ENCODE measurements around the gene DHTKD1. TPM values are rescaled to one million over a fixed set of nuclear protein-coding genes. Genes with fewer than 3 reads are reported as not detected.

Gene DHTKD1
- total and polyA plus RNA-seq, 2 experiments from 2014 or later, result 20.2 to 63.9 TPM

DNA sequence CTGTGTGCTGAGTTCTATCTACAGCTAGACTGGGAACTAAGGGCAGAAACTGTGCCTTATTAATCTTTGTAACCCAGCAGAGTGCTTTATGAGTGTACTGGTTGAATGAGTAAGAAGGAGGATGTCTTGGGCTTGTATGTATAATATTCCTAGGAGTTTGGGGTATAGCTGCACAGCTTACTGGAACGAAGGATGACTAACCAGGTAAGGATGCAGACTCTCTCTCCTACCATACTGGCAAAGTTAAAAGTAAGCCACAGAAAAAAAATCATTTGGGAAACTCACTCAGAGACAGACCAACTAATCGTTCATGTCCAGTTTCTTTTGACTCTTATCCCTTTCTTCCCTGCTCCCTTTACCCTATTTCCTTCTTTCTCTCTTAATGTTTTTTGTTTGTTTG is 1.4 kb upstream of the DHTKD1 start:
- Histone ChIP-seq H2AFZ (peak overlapping the region; percentile 94), H3K27me3 (ENCODE audit: insufficient read depth) (no peaks in the 10 kb centered on the region), H4K20me1 (replicated peaks; ENCODE audit: insufficient read depth) (0 out of 2 replicates have a peak, but pooled peaks cover 4% of the 10 kb centered on the region), H3K79me2 (replicated peaks; ENCODE audit: insufficient read depth) (peaks cover 34% of the 10 kb centered on the region), H3K4me3 (no peak overlapping the region), H3F3A (replicated peaks; ENCODE audit: low read depth) (no peaks in the 10 kb centered on the region), H3K4me1 (ENCODE audit: insufficient read depth) (peaks cover 12% of the 10 kb centered on the region), H3K36me3 (ENCODE audit: insufficient read depth) (no peaks in the 10 kb centered on the region), H3K27ac (ENCODE audit: low read depth) (peak overlapping the region; percentile 89; the same call in 1 of the 2 replicates), H3K9me2 (ENCODE audit: insufficient read depth) (no peaks in the 10 kb centered on the region), H3K4me2 (no peak overlapping the region)
- no peak for TF ChIP-seq STAT1 (IDR thresholded peaks at IDR 0.05; ENCODE audit: unreplicated experiment)
- TF ChIP-seq, protein P1, sequence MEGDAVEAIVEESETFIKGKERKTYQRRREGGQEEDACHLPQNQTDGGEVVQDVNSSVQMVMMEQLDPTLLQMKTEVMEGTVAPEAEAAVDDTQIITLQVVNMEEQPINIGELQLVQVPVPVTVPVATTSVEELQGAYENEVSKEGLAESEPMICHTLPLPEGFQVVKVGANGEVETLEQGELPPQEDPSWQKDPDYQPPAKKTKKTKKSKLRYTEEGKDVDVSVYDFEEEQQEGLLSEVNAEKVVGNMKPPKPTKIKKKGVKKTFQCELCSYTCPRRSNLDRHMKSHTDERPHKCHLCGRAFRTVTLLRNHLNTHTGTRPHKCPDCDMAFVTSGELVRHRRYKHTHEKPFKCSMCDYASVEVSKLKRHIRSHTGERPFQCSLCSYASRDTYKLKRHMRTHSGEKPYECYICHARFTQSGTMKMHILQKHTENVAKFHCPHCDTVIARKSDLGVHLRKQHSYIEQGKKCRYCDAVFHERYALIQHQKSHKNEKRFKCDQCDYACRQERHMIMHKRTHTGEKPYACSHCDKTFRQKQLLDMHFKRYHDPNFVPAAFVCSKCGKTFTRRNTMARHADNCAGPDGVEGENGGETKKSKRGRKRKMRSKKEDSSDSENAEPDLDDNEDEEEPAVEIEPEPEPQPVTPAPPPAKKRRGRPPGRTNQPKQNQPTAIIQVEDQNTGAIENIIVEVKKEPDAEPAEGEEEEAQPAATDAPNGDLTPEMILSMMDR (conservative IDR thresholded peaks at IDR 0.05; ENCODE audit: low read depth in 2 of 2), result no peak
- no peak for TF ChIP-seq EZH2 (IDR thresholded peaks at IDR 0.05; ENCODE audit: low read depth, unreplicated experiment)
- TF ChIP-seq JUNB (IDR thresholded peaks at IDR 0.05; ENCODE audit: unreplicated experiment), result no peak
- no peak for TF ChIP-seq ZNF331 (CRISPR knock-in tag; IDR thresholded peaks at IDR 0.05; ENCODE audit: low read depth)
- TF ChIP-seq EZH2phosphoT487 (IDR thresholded peaks at IDR 0.05; ENCODE audit: unreplicated experiment), result no peak
- TF ChIP-seq NANOG (IDR thresholded peaks at IDR 0.05; ENCODE audit: borderline replicate concordance), result no peak
- TF ChIP-seq ZNF114 (CRISPR knock-in tag; IDR thresholded peaks at IDR 0.05), result no peak
- no peak for TF ChIP-seq POLR2AphosphoS5 (IDR thresholded peaks at IDR 0.05; ENCODE audit: low read depth)
- TF ChIP-seq CREB1 (CRISPR knock-in tag; IDR thresholded peaks at IDR 0.05; ENCODE audit: low read depth), result no peak
- TF ChIP-seq, protein P2, sequence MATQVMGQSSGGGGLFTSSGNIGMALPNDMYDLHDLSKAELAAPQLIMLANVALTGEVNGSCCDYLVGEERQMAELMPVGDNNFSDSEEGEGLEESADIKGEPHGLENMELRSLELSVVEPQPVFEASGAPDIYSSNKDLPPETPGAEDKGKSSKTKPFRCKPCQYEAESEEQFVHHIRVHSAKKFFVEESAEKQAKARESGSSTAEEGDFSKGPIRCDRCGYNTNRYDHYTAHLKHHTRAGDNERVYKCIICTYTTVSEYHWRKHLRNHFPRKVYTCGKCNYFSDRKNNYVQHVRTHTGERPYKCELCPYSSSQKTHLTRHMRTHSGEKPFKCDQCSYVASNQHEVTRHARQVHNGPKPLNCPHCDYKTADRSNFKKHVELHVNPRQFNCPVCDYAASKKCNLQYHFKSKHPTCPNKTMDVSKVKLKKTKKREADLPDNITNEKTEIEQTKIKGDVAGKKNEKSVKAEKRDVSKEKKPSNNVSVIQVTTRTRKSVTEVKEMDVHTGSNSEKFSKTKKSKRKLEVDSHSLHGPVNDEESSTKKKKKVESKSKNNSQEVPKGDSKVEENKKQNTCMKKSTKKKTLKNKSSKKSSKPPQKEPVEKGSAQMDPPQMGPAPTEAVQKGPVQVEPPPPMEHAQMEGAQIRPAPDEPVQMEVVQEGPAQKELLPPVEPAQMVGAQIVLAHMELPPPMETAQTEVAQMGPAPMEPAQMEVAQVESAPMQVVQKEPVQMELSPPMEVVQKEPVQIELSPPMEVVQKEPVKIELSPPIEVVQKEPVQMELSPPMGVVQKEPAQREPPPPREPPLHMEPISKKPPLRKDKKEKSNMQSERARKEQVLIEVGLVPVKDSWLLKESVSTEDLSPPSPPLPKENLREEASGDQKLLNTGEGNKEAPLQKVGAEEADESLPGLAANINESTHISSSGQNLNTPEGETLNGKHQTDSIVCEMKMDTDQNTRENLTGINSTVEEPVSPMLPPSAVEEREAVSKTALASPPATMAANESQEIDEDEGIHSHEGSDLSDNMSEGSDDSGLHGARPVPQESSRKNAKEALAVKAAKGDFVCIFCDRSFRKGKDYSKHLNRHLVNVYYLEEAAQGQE (IDR thresholded peaks at IDR 0.05; ENCODE audit: unreplicated experiment), result no peak
- TF ChIP-seq, protein P3, sequence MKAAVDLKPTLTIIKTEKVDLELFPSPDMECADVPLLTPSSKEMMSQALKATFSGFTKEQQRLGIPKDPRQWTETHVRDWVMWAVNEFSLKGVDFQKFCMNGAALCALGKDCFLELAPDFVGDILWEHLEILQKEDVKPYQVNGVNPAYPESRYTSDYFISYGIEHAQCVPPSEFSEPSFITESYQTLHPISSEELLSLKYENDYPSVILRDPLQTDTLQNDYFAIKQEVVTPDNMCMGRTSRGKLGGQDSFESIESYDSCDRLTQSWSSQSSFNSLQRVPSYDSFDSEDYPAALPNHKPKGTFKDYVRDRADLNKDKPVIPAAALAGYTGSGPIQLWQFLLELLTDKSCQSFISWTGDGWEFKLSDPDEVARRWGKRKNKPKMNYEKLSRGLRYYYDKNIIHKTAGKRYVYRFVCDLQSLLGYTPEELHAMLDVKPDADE (IDR thresholded peaks at IDR 0.05), result no peak
- TF ChIP-seq, protein P4, sequence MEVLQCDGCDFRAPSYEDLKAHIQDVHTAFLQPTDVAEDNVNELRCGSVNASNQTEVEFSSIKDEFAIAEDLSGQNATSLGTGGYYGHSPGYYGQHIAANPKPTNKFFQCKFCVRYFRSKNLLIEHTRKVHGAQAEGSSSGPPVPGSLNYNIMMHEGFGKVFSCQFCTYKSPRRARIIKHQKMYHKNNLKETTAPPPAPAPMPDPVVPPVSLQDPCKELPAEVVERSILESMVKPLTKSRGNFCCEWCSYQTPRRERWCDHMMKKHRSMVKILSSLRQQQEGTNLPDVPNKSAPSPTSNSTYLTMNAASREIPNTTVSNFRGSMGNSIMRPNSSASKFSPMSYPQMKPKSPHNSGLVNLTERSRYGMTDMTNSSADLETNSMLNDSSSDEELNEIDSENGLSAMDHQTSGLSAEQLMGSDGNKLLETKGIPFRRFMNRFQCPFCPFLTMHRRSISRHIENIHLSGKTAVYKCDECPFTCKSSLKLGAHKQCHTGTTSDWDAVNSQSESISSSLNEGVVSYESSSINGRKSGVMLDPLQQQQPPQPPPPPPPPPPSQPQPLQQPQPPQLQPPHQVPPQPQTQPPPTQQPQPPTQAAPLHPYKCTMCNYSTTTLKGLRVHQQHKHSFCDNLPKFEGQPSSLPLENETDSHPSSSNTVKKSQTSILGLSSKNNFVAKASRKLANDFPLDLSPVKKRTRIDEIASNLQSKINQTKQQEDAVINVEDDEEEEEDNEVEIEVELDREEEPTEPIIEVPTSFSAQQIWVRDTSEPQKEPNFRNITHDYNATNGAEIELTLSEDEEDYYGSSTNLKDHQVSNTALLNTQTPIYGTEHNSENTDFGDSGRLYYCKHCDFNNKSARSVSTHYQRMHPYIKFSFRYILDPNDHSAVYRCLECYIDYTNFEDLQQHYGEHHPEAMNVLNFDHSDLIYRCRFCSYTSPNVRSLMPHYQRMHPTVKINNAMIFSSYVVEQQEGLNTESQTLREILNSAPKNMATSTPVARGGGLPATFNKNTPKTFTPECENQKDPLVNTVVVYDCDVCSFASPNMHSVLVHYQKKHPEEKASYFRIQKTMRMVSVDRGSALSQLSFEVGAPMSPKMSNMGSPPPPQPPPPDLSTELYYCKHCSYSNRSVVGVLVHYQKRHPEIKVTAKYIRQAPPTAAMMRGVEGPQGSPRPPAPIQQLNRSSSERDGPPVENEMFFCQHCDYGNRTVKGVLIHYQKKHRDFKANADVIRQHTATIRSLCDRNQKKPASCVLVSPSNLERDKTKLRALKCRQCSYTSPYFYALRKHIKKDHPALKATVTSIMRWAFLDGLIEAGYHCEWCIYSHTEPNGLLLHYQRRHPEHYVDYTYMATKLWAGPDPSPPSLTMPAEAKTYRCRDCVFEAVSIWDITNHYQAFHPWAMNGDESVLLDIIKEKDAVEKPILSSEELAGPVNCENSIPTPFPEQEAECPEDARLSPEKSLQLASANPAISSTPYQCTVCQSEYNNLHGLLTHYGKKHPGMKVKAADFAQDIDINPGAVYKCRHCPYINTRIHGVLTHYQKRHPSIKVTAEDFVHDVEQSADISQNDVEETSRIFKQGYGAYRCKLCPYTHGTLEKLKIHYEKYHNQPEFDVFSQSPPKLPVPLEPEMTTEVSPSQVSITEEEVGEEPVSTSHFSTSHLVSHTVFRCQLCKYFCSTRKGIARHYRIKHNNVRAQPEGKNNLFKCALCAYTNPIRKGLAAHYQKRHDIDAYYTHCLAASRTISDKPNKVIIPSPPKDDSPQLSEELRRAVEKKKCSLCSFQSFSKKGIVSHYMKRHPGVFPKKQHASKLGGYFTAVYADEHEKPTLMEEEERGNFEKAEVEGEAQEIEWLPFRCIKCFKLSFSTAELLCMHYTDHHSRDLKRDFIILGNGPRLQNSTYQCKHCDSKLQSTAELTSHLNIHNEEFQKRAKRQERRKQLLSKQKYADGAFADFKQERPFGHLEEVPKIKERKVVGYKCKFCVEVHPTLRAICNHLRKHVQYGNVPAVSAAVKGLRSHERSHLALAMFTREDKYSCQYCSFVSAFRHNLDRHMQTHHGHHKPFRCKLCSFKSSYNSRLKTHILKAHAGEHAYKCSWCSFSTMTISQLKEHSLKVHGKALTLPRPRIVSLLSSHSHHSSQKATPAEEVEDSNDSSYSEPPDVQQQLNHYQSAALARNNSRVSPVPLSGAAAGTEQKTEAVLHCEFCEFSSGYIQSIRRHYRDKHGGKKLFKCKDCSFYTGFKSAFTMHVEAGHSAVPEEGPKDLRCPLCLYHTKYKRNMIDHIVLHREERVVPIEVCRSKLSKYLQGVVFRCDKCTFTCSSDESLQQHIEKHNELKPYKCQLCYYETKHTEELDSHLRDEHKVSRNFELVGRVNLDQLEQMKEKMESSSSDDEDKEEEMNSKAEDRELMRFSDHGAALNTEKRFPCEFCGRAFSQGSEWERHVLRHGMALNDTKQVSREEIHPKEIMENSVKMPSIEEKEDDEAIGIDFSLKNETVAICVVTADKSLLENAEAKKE (CRISPR knock-in tag; IDR thresholded peaks at IDR 0.05), result no peak
- H3K27ac Mint-ChIP-seq, result no peak overlapping the region; the same call in 1 of the 2 replicates
- no peak overlapping the region for H3K4me3 Mint-ChIP-seq
- ATAC-seq, result no peak
- H3K4me1 Mint-ChIP-seq, result peaks cover 23% of the 10 kb centered on the region; the same call in 2 of the 3 replicates
- DNase-seq (ENCODE audit: low spot score), result no peak
- H3K27me3 Mint-ChIP-seq (ENCODE audit: insufficient read depth, low read depth, poor library complexity), result peaks cover 10% of the 10 kb centered on the region
- no peaks in the 10 kb centered on the region; the same call in 1 of the 3 replicates for H3K36me3 Mint-ChIP-seq (ENCODE audit: low read depth)
- H3K9me3 Mint-ChIP-seq, result no peaks in the 10 kb centered on the region

Data from GM23338 (cell line).